ENCODE results near the gene ZNF407.

GRCh38 chr18:75112186-75113096 is 514.8 kb downstream of the ZNF407 start:
- TF ChIP-seq ZNF160 (CRISPR knock-in tag; IDR thresholded peaks at IDR 0.05) (no peak), HMG20B (CRISPR knock-in tag; conservative IDR thresholded peaks at IDR 0.05) (no peak), CTCF (CRISPR knock-in tag; IDR thresholded peaks at IDR 0.05) (no peak), SIN3B (IDR thresholded peaks at IDR 0.05; ENCODE audit: low read length) (no peak), KDM2A (CRISPR knock-in tag; IDR thresholded peaks at IDR 0.05; ENCODE audit: borderline replicate concordance, low read depth) (no peak), ARNTL (CRISPR knock-in tag; IDR thresholded peaks at IDR 0.05) (no peak), POLR2AphosphoS5 (IDR thresholded peaks at IDR 0.05; ENCODE audit: low read depth, low read length) (no peak), POLR2A (IDR thresholded peaks at IDR 0.05; ENCODE audit: insufficient read depth in 1 of 2, low read depth in 2 of 2, low read length in 2 of 2) (no peak), REST (IDR thresholded peaks at IDR 0.05; ENCODE audit: borderline replicate concordance in 1 of 2, low read depth in 1 of 2, low read length in 2 of 2) (no peak)
